ENCODE results near the gene HAT1. TPM values are rescaled to one million over a fixed set of nuclear protein-coding genes. Genes with fewer than 3 reads are reported as not detected.

Gene HAT1
- total and polyA plus RNA-seq, 4 donors: 11.8 to 45.1 (median 16.3) TPM

DNA sequence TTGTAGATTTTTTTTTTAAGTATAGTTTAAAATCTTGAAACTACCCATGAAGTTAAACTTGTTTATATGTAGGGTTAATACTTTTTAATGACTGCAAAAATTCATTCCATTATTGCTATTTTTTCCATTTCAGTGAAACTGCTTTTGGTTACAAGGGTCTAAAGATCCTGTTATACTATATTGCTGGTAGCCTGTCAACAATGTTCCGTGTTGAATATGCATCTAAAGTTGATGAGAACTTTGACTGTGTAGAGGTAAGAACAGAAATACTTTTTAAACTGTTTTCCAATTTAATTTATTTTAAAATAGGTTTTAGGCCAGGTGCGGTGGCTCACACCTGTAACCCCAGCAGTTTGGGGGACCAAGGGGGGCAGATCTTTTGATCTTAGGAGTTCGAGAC lies 30.5 kb downstream of the HAT1 start:
- Histone ChIP-seq H3K9ac (ENCODE audit: low read depth in 1 of 2, low read length in 2 of 2) (no peak overlapping the region), H3K4me1 (ENCODE audit: control insufficient read depth in 4 of 4, insufficient read depth in 4 of 4, low read length in 3 of 4) (no peaks in the 10 kb centered on the region)
- DNase-seq (ENCODE audit: low spot score): no peak

DNA sequence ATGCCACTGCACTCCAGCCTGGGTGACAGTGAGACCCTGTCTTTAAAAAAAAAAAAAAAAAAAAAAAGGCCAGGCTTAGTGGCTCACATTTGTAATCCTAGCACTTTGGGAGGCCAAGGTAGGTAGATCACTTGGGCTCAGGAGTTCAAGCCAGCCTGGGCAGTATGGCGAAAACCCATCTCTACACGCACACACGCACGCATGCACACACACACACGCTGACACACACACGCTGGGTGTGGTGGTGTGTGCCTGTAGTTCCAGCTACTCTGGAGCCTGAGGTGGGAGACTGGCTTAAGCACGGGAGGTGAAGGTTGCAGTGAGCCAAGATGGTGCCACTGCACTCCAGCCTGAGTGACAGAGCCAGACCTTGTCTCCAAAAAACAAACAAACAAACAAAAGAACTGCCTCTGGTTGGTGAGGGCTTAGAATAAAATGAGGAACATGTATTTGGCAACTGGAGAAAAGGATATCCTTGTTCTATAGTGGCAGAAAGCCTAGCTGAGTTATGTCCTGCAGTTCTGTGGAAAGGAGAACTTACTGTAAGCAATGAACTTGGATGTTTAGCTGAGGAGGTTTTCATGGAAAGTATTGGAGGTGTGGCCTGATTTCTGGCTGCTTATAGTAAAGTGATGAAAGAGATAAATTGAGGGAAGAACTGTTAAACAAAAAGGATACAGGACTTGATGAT lies 34.0 kb downstream of the HAT1 start:
- DNase-seq (ENCODE audit: low spot score): no peak
- Histone ChIP-seq H3K4me3 (ENCODE audit: low read depth in 1 of 3, low read length in 3 of 3) (no peak overlapping the region), H3K27me3 (ENCODE audit: control insufficient read depth in 4 of 4, insufficient read depth in 4 of 4, low read length in 3 of 4) (no peaks in the 10 kb centered on the region), H3K9me3 (ENCODE audit: control insufficient read depth in 4 of 4, low read length in 3 of 4) (no peaks in the 10 kb centered on the region), H3K27ac (ENCODE audit: low read depth in 1 of 2, low read length in 2 of 2) (no peak overlapping the region), H3K36me3 (ENCODE audit: control insufficient read depth in 4 of 4, insufficient read depth in 3 of 4, low read depth in 1 of 4, low read length in 3 of 4) (peaks cover 0 to 4% (median 2%) of the 10 kb centered on the region in 4 donors), H3K9ac (ENCODE audit: low read depth in 1 of 2, low read length in 2 of 2) (no peak overlapping the region), H3K4me1 (ENCODE audit: control insufficient read depth in 4 of 4, insufficient read depth in 4 of 4, low read length in 3 of 4) (peaks cover 0 to 5% (median 1%) of the 10 kb centered on the region in 4 donors)
- 86% methylated on average over 7 of the region's 7 CpGs for WGBS
- no peak for TF ChIP-seq SP1 (IDR thresholded peaks at IDR 0.05)
- TF ChIP-seq HNF4A (conservative IDR thresholded peaks at IDR 0.05): no peak
- no peak for TF ChIP-seq NR2F2 (IDR thresholded peaks at IDR 0.05)
- TF ChIP-seq, protein P1, sequence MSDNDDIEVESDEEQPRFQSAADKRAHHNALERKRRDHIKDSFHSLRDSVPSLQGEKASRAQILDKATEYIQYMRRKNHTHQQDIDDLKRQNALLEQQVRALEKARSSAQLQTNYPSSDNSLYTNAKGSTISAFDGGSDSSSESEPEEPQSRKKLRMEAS (IDR thresholded peaks at IDR 0.05): no peak
- TF ChIP-seq FOXA1 (IDR thresholded peaks at IDR 0.05): no peak
- no peak for TF ChIP-seq GABPA (IDR thresholded peaks at IDR 0.05 in 1 of 2, conservative IDR thresholded peaks at IDR 0.05 in 1 of 2)
- no peak for TF ChIP-seq EGR1 (IDR thresholded peaks at IDR 0.05; ENCODE audit: low read depth in 2 of 2)
- TF ChIP-seq YY1 (IDR thresholded peaks at IDR 0.05): no peak

More for the DNA sequence above, 30.5 kb downstream of the HAT1 start:
- 98% methylated on average over 3 of the region's 3 CpGs for WGBS
- Histone ChIP-seq H3K36me3 (ENCODE audit: control insufficient read depth in 4 of 4, insufficient read depth in 3 of 4, low read depth in 1 of 4, low read length in 3 of 4) (peaks cover 0 to 3% (median 2%) of the 10 kb centered on the region in 4 donors), H3K27ac (ENCODE audit: low read depth in 1 of 2, low read length in 2 of 2) (no peak overlapping the region), H3K9me3 (ENCODE audit: control insufficient read depth in 4 of 4, low read length in 3 of 4) (no peaks in the 10 kb centered on the region), H3K27me3 (ENCODE audit: control insufficient read depth in 4 of 4, insufficient read depth in 4 of 4, low read length in 3 of 4) (no peaks in the 10 kb centered on the region), H3K4me3 (ENCODE audit: low read depth in 1 of 3, low read length in 3 of 3) (no peak overlapping the region)
- TF ChIP-seq, protein P2, sequence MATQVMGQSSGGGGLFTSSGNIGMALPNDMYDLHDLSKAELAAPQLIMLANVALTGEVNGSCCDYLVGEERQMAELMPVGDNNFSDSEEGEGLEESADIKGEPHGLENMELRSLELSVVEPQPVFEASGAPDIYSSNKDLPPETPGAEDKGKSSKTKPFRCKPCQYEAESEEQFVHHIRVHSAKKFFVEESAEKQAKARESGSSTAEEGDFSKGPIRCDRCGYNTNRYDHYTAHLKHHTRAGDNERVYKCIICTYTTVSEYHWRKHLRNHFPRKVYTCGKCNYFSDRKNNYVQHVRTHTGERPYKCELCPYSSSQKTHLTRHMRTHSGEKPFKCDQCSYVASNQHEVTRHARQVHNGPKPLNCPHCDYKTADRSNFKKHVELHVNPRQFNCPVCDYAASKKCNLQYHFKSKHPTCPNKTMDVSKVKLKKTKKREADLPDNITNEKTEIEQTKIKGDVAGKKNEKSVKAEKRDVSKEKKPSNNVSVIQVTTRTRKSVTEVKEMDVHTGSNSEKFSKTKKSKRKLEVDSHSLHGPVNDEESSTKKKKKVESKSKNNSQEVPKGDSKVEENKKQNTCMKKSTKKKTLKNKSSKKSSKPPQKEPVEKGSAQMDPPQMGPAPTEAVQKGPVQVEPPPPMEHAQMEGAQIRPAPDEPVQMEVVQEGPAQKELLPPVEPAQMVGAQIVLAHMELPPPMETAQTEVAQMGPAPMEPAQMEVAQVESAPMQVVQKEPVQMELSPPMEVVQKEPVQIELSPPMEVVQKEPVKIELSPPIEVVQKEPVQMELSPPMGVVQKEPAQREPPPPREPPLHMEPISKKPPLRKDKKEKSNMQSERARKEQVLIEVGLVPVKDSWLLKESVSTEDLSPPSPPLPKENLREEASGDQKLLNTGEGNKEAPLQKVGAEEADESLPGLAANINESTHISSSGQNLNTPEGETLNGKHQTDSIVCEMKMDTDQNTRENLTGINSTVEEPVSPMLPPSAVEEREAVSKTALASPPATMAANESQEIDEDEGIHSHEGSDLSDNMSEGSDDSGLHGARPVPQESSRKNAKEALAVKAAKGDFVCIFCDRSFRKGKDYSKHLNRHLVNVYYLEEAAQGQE (IDR thresholded peaks at IDR 0.05): no peak
- no peak for TF ChIP-seq GABPA (IDR thresholded peaks at IDR 0.05 in 1 of 2, conservative IDR thresholded peaks at IDR 0.05 in 1 of 2)
- TF ChIP-seq, protein P1 (IDR thresholded peaks at IDR 0.05): no peak
- TF ChIP-seq RAD21 (IDR thresholded peaks at IDR 0.05): no peak
- no peak for TF ChIP-seq SP1 (IDR thresholded peaks at IDR 0.05)
- no peak for TF ChIP-seq HNF4G (IDR thresholded peaks at IDR 0.05)
- no peak for TF ChIP-seq EGR1 (IDR thresholded peaks at IDR 0.05; ENCODE audit: low read depth in 2 of 2)
- TF ChIP-seq FOXA1 (IDR thresholded peaks at IDR 0.05): no peak
- TF ChIP-seq, protein P3, sequence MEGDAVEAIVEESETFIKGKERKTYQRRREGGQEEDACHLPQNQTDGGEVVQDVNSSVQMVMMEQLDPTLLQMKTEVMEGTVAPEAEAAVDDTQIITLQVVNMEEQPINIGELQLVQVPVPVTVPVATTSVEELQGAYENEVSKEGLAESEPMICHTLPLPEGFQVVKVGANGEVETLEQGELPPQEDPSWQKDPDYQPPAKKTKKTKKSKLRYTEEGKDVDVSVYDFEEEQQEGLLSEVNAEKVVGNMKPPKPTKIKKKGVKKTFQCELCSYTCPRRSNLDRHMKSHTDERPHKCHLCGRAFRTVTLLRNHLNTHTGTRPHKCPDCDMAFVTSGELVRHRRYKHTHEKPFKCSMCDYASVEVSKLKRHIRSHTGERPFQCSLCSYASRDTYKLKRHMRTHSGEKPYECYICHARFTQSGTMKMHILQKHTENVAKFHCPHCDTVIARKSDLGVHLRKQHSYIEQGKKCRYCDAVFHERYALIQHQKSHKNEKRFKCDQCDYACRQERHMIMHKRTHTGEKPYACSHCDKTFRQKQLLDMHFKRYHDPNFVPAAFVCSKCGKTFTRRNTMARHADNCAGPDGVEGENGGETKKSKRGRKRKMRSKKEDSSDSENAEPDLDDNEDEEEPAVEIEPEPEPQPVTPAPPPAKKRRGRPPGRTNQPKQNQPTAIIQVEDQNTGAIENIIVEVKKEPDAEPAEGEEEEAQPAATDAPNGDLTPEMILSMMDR (IDR thresholded peaks at IDR 0.05; ENCODE audit: low read depth, low read length, missing input control): no peak
- TF ChIP-seq JUND (IDR thresholded peaks at IDR 0.05): no peak
- no peak for TF ChIP-seq RXRA (IDR thresholded peaks at IDR 0.05)
- TF ChIP-seq, protein P4, sequence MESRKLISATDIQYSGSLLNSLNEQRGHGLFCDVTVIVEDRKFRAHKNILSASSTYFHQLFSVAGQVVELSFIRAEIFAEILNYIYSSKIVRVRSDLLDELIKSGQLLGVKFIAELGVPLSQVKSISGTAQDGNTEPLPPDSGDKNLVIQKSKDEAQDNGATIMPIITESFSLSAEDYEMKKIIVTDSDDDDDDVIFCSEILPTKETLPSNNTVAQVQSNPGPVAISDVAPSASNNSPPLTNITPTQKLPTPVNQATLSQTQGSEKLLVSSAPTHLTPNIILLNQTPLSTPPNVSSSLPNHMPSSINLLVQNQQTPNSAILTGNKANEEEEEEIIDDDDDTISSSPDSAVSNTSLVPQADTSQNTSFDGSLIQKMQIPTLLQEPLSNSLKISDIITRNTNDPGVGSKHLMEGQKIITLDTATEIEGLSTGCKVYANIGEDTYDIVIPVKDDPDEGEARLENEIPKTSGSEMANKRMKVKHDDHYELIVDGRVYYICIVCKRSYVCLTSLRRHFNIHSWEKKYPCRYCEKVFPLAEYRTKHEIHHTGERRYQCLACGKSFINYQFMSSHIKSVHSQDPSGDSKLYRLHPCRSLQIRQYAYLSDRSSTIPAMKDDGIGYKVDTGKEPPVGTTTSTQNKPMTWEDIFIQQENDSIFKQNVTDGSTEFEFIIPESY (IDR thresholded peaks at IDR 0.05): no peak

All from liver (tissue), 9 donors.